Activated gamma-delta T cell treated with Interleukin-2 at 50 U/mL for 16 hours (primary cell): ENCODE measurements around the gene FGF14.
"Not testable (repeated sequence)": the region's sequence is repeated elsewhere in the genome, so short reads cannot be mapped to it uniquely, and the experiment has no call there.

ENCODE experiments used
- DNase-seq: peaks from one replicate; pipeline ENCODE4 v3.0.0-alpha.2; 2020

Gene FGF14

GRCh38 chr13:102021777-102022176, 380.1 kb downstream of the FGF14 start:
- no peak for DNase-seq

GRCh38 chr13:102020611-102021216, 381.1 kb downstream of the FGF14 start:
- DNase-seq, result no peak

- DNase-seq, result no peak
Measured at GRCh38 chr13:102018716-102019115, 383.1 kb downstream of the FGF14 start.

- no peak for DNase-seq
Measured at GRCh38 chr13:102017248-102017647, 384.6 kb downstream of the FGF14 start.

- DNase-seq, result no peak
Measured at GRCh38 chr13:102012299-102013293, 389.3 kb downstream of the FGF14 start.

DNA sequence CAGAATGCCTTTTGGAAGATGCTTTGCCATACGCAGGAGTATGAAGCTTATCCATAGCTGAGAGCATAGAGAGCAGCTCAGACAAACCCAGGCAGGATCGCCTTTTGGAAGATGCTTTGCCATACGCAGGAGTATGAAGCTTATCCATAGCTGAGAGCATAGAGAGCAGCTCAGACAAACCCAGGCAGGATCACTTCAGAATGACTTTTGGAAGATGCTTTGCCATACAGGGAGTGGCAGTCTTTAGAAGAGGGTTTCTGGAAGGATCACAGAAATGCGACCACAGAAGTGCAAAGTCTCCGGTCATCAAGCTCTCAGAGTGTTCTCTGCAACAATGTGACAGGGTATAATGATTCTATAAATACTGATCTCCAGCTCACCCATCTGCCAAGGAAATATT, 390.4 kb downstream of the FGF14 start:
- not testable (repeated sequence) for DNase-seq

GRCh38 chr13:102003848-102004570, 397.8 kb downstream of the FGF14 start:
- DNase-seq, result no peak

GRCh38 chr13:102002287-102002686, 399.6 kb downstream of the FGF14 start:
- no peak for DNase-seq

DNA sequence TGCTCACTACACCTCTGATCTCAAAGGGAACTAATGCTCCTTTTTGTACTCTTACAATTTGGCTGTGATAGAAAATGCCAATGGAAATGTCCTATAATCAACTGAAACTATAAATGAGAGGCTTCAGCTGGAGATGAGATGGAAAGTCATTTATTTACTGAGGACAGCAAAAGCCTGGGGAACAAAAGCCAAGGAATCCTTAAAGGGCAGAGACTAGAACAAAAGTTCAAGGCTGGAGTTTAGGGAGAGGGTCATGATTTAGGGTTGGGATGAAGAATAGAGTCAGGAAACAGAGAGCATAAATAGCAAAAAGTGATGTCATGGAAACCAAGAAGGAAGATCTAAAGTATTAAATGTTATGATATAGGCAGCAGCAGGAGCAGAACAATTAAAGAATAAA, 401.1 kb downstream of the FGF14 start:
- no peak for DNase-seq

DNA sequence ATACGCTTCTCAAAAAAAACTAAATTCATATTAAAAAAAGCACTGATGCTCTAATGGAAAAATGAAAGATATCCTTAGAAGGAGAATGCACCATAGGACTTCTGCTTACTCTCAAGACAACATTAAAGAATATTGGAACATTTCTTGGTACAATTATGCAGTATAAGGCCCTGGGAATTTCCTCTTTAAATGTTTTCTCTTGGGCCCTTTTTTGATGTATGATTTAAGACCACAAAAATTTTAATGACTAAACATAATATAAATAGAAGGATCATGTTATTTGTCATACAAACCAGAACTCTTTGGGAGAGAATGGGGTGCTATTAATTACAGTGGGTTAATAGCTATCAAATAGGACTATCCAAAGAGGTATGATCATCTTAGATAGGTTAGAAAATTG, 403.7 kb downstream of the FGF14 start:
- DNase-seq, result no peak

GRCh38 chr13:101996954-101997353, 404.9 kb downstream of the FGF14 start:
- DNase-seq, result no peak

- DNase-seq, result no peak
Measured at GRCh38 chr13:101989798-101990350, 412.0 kb downstream of the FGF14 start.

DNA sequence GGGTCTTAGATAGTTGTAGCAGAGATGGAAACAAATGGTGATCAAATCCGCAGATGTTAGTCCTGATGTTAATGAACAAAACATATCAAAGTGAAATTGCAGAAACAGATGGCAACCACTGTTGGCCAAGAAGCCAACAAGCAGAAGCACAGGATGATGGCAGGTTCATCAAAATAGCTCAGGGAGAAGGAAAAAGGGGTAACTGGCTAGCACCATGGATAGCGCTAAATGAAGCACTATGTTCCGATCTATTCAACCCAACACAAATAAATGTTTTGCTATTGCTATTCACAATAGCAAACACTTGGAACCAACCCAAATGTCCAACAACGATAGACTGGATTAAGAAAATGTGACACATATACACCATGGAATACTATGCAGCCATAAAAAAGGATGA, 413.7 kb downstream of the FGF14 start:
- DNase-seq, result no peak

GRCh38 chr13:101986316-101986715, 415.5 kb downstream of the FGF14 start:
- no peak for DNase-seq

DNA sequence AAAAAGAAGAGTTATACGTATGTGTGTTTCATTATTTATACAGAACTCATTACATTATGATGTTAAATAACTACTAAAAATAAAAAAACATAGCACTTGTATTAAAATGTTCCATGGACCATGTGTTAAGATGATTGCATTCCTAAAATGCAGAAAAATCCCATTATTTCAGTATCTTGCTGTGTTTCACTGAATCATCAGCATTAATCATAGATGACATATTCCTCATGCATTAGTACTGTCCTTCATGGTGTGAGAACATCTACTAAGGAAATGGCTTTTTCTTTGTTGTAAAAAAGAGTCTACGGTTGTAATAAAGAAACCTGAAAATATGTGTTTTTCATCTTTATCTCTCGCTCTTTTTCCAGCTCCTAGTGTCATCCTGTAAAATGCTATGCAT, 416.5 kb downstream of the FGF14 start:
- no peak for DNase-seq

GRCh38 chr13:101982903-101983302, 418.9 kb downstream of the FGF14 start:
- no peak for DNase-seq

DNA sequence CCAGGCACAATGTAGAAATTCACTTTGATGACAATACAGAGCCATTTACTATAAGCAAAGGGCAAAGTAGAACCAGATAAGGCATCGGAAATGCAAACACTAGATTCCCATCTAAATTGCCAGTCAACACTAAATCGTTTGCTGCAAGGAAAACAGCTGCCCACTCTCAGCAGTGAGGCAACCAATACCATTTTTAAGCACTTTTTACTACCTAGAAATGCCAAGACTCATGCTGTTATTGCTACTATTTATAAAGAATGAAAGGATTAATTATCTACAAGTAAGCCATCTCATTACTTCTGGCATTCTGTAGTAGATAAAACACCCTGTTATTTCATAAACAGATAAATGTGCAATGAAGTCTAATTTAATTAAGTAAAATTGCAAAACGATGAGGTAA, 422.0 kb downstream of the FGF14 start:
- DNase-seq, result no peak

DNA sequence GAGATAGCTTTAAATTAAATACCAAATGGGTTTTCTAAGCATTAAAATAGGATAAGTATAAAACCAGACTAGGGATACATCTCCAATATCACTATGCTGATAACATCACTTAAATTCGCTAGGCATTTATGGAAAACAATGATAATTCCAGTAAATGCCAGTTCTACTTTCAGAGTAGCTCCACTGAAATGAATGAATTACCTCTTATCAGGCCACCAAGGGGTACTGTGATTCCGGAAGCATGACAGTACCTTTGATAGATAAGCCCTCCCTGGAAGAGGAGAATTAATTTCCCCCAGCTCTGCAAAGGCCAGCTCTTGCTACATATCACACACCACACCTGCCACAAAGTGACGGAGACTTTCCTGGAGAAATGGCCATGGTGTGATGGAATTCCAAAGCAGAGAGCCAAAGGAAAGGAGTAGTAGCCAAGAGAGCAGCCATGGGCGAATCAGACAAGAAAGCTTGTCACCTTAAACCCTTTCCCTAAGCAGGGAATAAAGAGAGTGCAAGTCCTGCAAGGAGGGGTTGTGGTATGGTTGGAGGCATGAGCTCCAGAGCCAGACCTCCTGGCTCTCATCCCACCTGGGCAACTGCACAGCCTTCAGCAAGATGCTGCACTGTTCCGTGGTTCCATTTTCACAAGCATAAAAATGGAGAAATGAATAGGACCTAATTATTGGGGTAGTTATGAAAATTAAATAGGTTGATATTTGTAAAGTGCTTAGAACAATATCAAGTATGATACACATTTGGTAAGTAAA, 423.1 kb downstream of the FGF14 start:
- no peak for DNase-seq

DNA sequence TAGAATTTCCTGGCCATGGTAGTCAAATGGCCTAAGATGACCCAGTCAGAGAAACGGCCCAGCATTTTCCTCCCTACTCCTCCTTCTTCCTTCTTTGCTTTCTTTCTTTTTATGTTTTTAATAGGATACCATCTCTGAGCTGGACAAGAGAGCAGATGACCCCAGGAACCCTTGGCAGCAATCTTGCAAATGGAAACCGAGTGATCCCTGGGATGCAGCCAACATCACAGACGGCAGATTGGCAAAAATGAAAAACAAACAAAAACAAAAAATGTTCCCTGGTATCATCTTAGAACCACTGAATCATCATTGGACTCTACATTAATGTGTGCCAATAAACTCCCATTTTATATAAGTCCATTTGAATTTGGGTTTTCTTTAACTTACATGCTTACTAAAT, 424.4 kb downstream of the FGF14 start:
- no peak for DNase-seq

DNA sequence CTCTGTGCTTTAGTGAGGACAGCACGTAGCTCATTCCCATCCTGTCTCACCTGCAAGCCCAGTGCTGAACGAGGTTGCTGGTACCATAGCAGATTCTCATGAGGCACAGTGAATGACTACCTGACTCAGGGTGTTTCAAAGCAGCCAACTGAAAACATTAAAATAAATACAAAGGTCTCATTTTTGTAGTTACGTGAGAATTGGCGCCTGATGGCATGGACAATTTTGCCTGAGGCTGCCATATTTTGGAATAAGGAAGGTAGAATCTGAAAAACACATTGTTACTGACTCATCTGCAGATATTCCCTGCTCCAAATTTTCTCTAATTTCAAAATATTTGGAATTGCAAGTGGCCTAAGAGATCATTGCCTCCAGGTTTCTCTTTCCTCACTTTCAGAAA, 429.7 kb downstream of the FGF14 start:
- DNase-seq, result no peak

DNA sequence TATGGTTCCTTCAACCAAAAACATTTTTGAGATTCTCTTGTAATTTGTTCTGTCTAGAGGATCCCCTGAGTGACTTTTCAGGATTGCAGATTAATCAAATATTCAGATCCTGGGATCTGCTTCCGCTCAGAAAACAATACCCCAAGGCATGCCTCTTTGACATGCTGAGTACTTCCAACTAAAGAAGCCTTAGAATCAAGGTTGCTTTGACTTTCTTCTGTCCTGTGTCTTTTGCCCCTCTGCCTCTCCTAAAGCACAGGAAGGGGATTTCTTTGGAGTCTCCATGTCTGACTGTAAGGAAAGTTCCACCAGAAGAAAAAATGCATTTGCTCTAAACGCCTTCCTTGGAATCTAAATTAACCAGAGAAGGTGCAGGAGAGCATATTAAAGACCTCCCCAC, 431.5 kb downstream of the FGF14 start:
- no peak for DNase-seq

- DNase-seq, result no peak
Measured at GRCh38 chr13:101967781-101968180, 434.1 kb downstream of the FGF14 start.

- DNase-seq, result no peak
Measured at GRCh38 chr13:101967216-101967615, 434.6 kb downstream of the FGF14 start.
